Measurements from ENCODE around the gene CALU.

CALU gene

GRCh38 chr7:128805225-128805624, 66.1 kb downstream of the CALU start:
- FAIRE-seq (no peak), DNase-seq (ENCODE audit: insufficient read length, low spot score) (no peak)

- FAIRE-seq: no peak
- DNase-seq (ENCODE audit: insufficient read length, low spot score): no peak
These were observed 68.0 kb downstream of the CALU start for GRCh38 chr7:128807191-128807590.

GRCh38 chr7:128809363-128809762, 70.2 kb downstream of the CALU start:
- DNase-seq (ENCODE audit: insufficient read length, low spot score): no peak
- no peak for FAIRE-seq

GRCh38 chr7:128810473-128810872, 71.3 kb downstream of the CALU start:
- FAIRE-seq (no peak), DNase-seq (ENCODE audit: insufficient read length, low spot score) (no peak)

GRCh38 chr7:128810997-128811396, 71.8 kb downstream of the CALU start:
- FAIRE-seq: no peak

GRCh38 chr7:128811631-128812430, 72.7 kb downstream of the CALU start:
- DNase-seq (ENCODE audit: insufficient read length, low spot score) (no peak), FAIRE-seq (no peak)

More at GRCh38 chr7:128810997-128811396, 71.8 kb downstream of the CALU start:
- no peak for DNase-seq (ENCODE audit: insufficient read length, low spot score)

- FAIRE-seq (no peak), DNase-seq (ENCODE audit: insufficient read length, low spot score) (no peak)
These were observed 73.5 kb downstream of the CALU start for GRCh38 chr7:128812514-128813168.

- no peak for FAIRE-seq
- no peak for DNase-seq (ENCODE audit: insufficient read length, low spot score)
These were observed 75.3 kb downstream of the CALU start for GRCh38 chr7:128814499-128814898.

GRCh38 chr7:128815289-128815942, 76.3 kb downstream of the CALU start:
- DNase-seq (ENCODE audit: insufficient read length, low spot score): no peak
- no peak for FAIRE-seq

GRCh38 chr7:128818694-128819093, 79.5 kb downstream of the CALU start:
- FAIRE-seq (no peak), DNase-seq (ENCODE audit: insufficient read length, low spot score) (no peak)
